CD4-positive, alpha-beta T cell (primary cell): ENCODE results near the gene MGAM2. TPM values are rescaled to one million over a fixed set of nuclear protein-coding genes. Genes with fewer than 3 reads are reported as not detected.

ENCODE experiments used
- ATAC-seq: fragments of 200-7000 bp; cut with Tn5 transposase; one replicate; pipeline ENCODE4 v1.10.0; 2022; ENCODE audit warnings: mild to moderate bottlenecking; ENCODE audit not compliant: poor library complexity
- CTCF ChIA-PET: fragments of 350-600 bp; sonication (Branson Sonifier 250); formaldehyde crosslinking; loops from one replicate; lab custom pipeline; 2021; ENCODE audit warnings: antibody characterized with exemption, inconsistent platforms; lab: Charles Lee
- POLR2A ChIA-PET: fragments of 350-600 bp; sonication (Branson Sonifier 250); formaldehyde crosslinking; loops from one replicate; lab custom pipeline; 2021; ENCODE audit warnings: antibody characterized with exemption, inconsistent platforms; lab: Charles Lee
- DNase-seq, 14 experiments: peaks; one replicate each; pipeline ENCODE4 v3.0.0-alpha.2; 2013 to 2020; ENCODE audit warnings: mixed read lengths in 2 of 14
- H3K27ac ChIP-seq, 2 donors: one replicate each; pipeline versions ENCODE4 v1.5.1 to v1.7.0; 2013; ENCODE audit warnings: low read length in 2 of 2, low read depth in 1 of 2, mild to moderate bottlenecking in 1 of 2
- H3K27me3 ChIP-seq, 2 experiments: 1 replicate in 1 of 2; 2 replicates in 1 of 2; pipeline versions ENCODE4 v1.6.1 to v1.7.0; 2013; ENCODE audit warnings: low read length in 2 of 2, control low read depth in 1 of 2, mild to moderate bottlenecking in 1 of 2, moderate library complexity in 1 of 2; ENCODE audit not compliant: insufficient read depth in 2 of 2, control insufficient read depth in 1 of 2
- H3K36me3 ChIP-seq: one replicate; pipeline ENCODE4 v1.6.1; 2013; ENCODE audit warnings: low read length, control low read depth; ENCODE audit not compliant: insufficient read depth
- H3K4me1 ChIP-seq: one replicate; pipeline ENCODE4 v1.6.1; 2013; ENCODE audit warnings: low read length, control low read depth; ENCODE audit not compliant: insufficient read depth
- H3K4me3 ChIP-seq: one replicate; pipeline ENCODE4 v1.5.1; 2013; ENCODE audit warnings: mild to moderate bottlenecking, low read length, moderate library complexity
- H3K9me3 ChIP-seq, 2 experiments: 1 replicate in 1 of 2; 2 replicates in 1 of 2; pipeline versions ENCODE4 v1.6.1 to v1.7.0; 2013; ENCODE audit warnings: low read length in 2 of 2, mild to moderate bottlenecking in 2 of 2, control low read depth in 1 of 2, moderate library complexity in 1 of 2; ENCODE audit not compliant: control insufficient read depth in 1 of 2, insufficient read depth in 1 of 2
- H3K27ac Mint-ChIP-seq: one replicate; pipeline ENCODE4 v1.8.0; 2020; ENCODE audit warnings: mixed read lengths
- H3K27me3 Mint-ChIP-seq: one replicate; pipeline ENCODE4 v1.8.0; 2021; ENCODE audit warnings: mixed read lengths
- H3K36me3 Mint-ChIP-seq: one replicate; pipeline ENCODE4 v1.8.0; 2021; ENCODE audit warnings: low read depth, mixed read lengths
- H3K4me1 Mint-ChIP-seq: one replicate; pipeline ENCODE4 v1.8.0; 2021; ENCODE audit warnings: low read depth, mixed read lengths
- H3K4me3 Mint-ChIP-seq: one replicate; pipeline ENCODE4 v1.8.0; 2020; ENCODE audit warnings: mild to moderate bottlenecking, mixed read lengths
- H3K9me3 Mint-ChIP-seq: one replicate; pipeline ENCODE4 v1.8.0; 2020; ENCODE audit warnings: mixed read lengths
- intact Hi-C, 2 experiments: fragments of 100-400 bp; cut with DNase I in 1 of 2; cut with micrococcal nuclease in 1 of 2; formaldehyde crosslinking; loops; one replicate each; pipeline versions ENCODE4 v1.15.1 to v1.9.0; 2023 to 2025; cut with DNase I, micrococcal nuclease
- total RNA-seq, 174 experiments: library from RNA in 2 of 174; stranded (reverse) in 2 of 174; gene quantifications; one replicate each; pipeline ENCODE4 v1.2.3 and lab custom pipeline; 2021 to 2026
- TF ChIP-seq, protein P1 (sequence below): fragments of 200-600 bp; IDR thresholded peaks from one replicate; pipeline ENCODE4 v1.8.0; 2022; ENCODE audit warnings: antibody characterized with exemption, mild to moderate bottlenecking

Gene MGAM2
- total RNA-seq, 2 experiments from 2014 or later = not detected

- no peaks in the 10 kb centered on the region for H3K9me3 ChIP-seq
- CTCF ChIA-PET = no interaction called here
- H3K27me3 ChIP-seq = no peaks in the 10 kb centered on the region
- Mint-ChIP-seq H3K36me3 (no peaks in the 10 kb centered on the region), H3K27me3 (peaks cover 9% of the 10 kb centered on the region), H3K4me1 (no peaks in the 10 kb centered on the region), H3K4me3 (no peak overlapping the region), H3K9me3 (no peaks in the 10 kb centered on the region), H3K27ac (no peak overlapping the region)
- TF ChIP-seq, protein P1, sequence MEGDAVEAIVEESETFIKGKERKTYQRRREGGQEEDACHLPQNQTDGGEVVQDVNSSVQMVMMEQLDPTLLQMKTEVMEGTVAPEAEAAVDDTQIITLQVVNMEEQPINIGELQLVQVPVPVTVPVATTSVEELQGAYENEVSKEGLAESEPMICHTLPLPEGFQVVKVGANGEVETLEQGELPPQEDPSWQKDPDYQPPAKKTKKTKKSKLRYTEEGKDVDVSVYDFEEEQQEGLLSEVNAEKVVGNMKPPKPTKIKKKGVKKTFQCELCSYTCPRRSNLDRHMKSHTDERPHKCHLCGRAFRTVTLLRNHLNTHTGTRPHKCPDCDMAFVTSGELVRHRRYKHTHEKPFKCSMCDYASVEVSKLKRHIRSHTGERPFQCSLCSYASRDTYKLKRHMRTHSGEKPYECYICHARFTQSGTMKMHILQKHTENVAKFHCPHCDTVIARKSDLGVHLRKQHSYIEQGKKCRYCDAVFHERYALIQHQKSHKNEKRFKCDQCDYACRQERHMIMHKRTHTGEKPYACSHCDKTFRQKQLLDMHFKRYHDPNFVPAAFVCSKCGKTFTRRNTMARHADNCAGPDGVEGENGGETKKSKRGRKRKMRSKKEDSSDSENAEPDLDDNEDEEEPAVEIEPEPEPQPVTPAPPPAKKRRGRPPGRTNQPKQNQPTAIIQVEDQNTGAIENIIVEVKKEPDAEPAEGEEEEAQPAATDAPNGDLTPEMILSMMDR = no peak
- POLR2A ChIA-PET = no interaction called here
- H3K4me1 ChIP-seq = no peaks in the 10 kb centered on the region
- H3K27ac ChIP-seq = no peak overlapping the region
- DNase-seq = no peak
- no peak overlapping the region for H3K4me3 ChIP-seq
- H3K36me3 ChIP-seq = no peaks in the 10 kb centered on the region
- intact Hi-C loops = no loop called here
- ATAC-seq = no peak
Observed at GRCh38 chr7:142142702-142143101, 31.2 kb downstream of the MGAM2 start.

GRCh38 chr7:142146124-142146523, 34.6 kb downstream of the MGAM2 start:
- H3K27ac ChIP-seq = no peak overlapping the region
- DNase-seq (no peak), ATAC-seq (no peak)
- no peaks in the 10 kb centered on the region for H3K36me3 ChIP-seq
- no peaks in the 10 kb centered on the region for H3K9me3 Mint-ChIP-seq
- H3K27me3 ChIP-seq = no peaks in the 10 kb centered on the region
- ChIA-PET POLR2A (no interaction called here), CTCF (no interaction called here)
- H3K36me3 Mint-ChIP-seq = no peaks in the 10 kb centered on the region
- H3K4me1 ChIP-seq = no peaks in the 10 kb centered on the region
- intact Hi-C loops = no loop called here
- H3K27me3 Mint-ChIP-seq = peaks cover 9% of the 10 kb centered on the region
- H3K9me3 ChIP-seq = no peaks in the 10 kb centered on the region
- no peak overlapping the region for H3K4me3 Mint-ChIP-seq
- TF ChIP-seq, protein P1 = no peak
- no peak overlapping the region for H3K4me3 ChIP-seq
- H3K27ac Mint-ChIP-seq = no peak overlapping the region
- no peaks in the 10 kb centered on the region for H3K4me1 Mint-ChIP-seq

DNA sequence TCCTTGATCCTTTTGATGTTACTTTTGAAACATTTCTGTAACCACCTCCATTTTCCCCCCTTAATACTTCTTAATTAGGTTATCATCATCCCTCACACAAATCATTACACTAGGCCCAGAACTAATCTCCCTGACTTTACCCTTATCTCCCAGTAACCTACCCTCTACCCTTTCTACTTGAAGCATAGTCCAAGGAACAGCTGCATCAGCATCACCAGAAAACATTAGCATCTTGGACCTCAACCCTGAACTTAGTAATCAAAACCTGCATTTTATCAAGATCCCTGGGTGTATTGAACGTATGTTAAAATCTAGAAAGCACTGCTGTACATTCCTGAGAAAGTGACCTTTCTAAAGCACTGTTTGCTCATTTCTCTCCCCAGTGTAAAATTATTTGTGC, 38.8 kb downstream of the MGAM2 start:
- H3K36me3 ChIP-seq = no peaks in the 10 kb centered on the region
- peaks cover 2% of the 10 kb centered on the region for H3K27me3 Mint-ChIP-seq
- no peak for ATAC-seq

More for the DNA sequence above, 38.8 kb downstream of the MGAM2 start:
- TF ChIP-seq, protein P1 = no peak
- H3K4me3 Mint-ChIP-seq = no peak overlapping the region
- no peaks in the 10 kb centered on the region for H3K36me3 Mint-ChIP-seq
- no peaks in the 10 kb centered on the region for H3K27me3 ChIP-seq
- CTCF ChIA-PET = no interaction called here
- no peaks in the 10 kb centered on the region for H3K4me1 Mint-ChIP-seq
- H3K9me3 Mint-ChIP-seq = no peaks in the 10 kb centered on the region
- no peak overlapping the region for H3K4me3 ChIP-seq
- no peak overlapping the region for H3K27ac ChIP-seq
- H3K4me1 ChIP-seq = no peaks in the 10 kb centered on the region
- POLR2A ChIA-PET = no interaction called here
- no peak overlapping the region for H3K27ac Mint-ChIP-seq
- no peaks in the 10 kb centered on the region for H3K9me3 ChIP-seq
- no peak for DNase-seq
- intact Hi-C loops = no loop called here
